ENCODE measurements around the gene ESR1.

The ESR1 gene

GRCh38 chr6:152173321-152173720 lies 365.8 kb downstream of the ESR1 start:
- no peak overlapping the region for H4K91ac ChIP-seq (ENCODE audit: low read depth, low read length, poor library complexity)
- H3K23ac ChIP-seq (ENCODE audit: low read depth, low read length, poor library complexity), result no peak overlapping the region
- no peak overlapping the region for H2BK12ac ChIP-seq (ENCODE audit: low read length)
- H3K9me3 ChIP-seq (replicated peaks in 1 of 2; ENCODE audit: control insufficient read depth in 2 of 2, insufficient read depth in 1 of 2, low read depth in 1 of 2, low read length in 2 of 2), result peaks cover 0 to 5% of the 10 kb centered on the region in 2 donors
- H2BK120ac ChIP-seq (ENCODE audit: low read depth, low read length), result no peak overlapping the region
- no peaks in the 10 kb centered on the region for H3K79me1 ChIP-seq (ENCODE audit: low read depth, low read length)
- no CpG with 5 or more reads among the region's 4 CpGs for WGBS, 2 donors (ENCODE audit: extremely low coverage in 2 of 2, insufficient read length in 2 of 2, insufficient replicate concordance in 1 of 2)
- H3K4me2 ChIP-seq (ENCODE audit: insufficient read depth, low read length, poor library complexity, severe bottlenecking), result no peak overlapping the region
- H3K36me3 ChIP-seq (replicated peaks in 1 of 2; ENCODE audit: control insufficient read depth in 2 of 2, insufficient read depth in 2 of 2, low read length in 2 of 2), result no peaks in the 10 kb centered on the region
- no peak overlapping the region for H3K9ac ChIP-seq (ENCODE audit: low read depth, low read length, poor library complexity)
- no peak overlapping the region for H3K4me3 ChIP-seq (ENCODE audit: low read length in 2 of 2)
- H3K27ac ChIP-seq (replicated peaks; ENCODE audit: low read length), result no peak overlapping the region
- no peak overlapping the region for H3K4ac ChIP-seq (ENCODE audit: low read length)
- no peak overlapping the region for H3K14ac ChIP-seq (ENCODE audit: low read length)
- H2BK5ac ChIP-seq (ENCODE audit: low read length), result no peak overlapping the region
- no peak for DNase-seq (ENCODE audit: low spot score)
- no peaks in the 10 kb centered on the region for H3K27me3 ChIP-seq (ENCODE audit: control insufficient read depth in 3 of 3, insufficient read depth in 3 of 3, low read depth in 1 of 3, low read length in 3 of 3)
- no peak overlapping the region for H2AK5ac ChIP-seq (ENCODE audit: low read depth, low read length)
- H2BK15ac ChIP-seq (ENCODE audit: low read length), result no peak overlapping the region
- H2AFZ ChIP-seq (ENCODE audit: low read length), result no peak overlapping the region
- H4K8ac ChIP-seq (ENCODE audit: low read depth, low read length), result no peak overlapping the region
- H3K18ac ChIP-seq (ENCODE audit: low read length), result no peak overlapping the region
- peaks cover 0 to 1% of the 10 kb centered on the region in 2 donors for H3K4me1 ChIP-seq (ENCODE audit: control insufficient read depth in 2 of 2, insufficient read depth in 1 of 2, low read depth in 1 of 2, low read length in 2 of 2)

- H3K27me3 ChIP-seq (ENCODE audit: control insufficient read depth in 3 of 3, insufficient read depth in 3 of 3, low read depth in 1 of 3, low read length in 3 of 3), result no peaks in the 10 kb centered on the region
- H2BK5ac ChIP-seq (ENCODE audit: low read length), result no peak overlapping the region
- H2BK12ac ChIP-seq (ENCODE audit: low read length), result no peak overlapping the region
- DNase-seq (ENCODE audit: low spot score), result no peak
- no peaks in the 10 kb centered on the region for H3K79me1 ChIP-seq (ENCODE audit: low read depth, low read length)
- no peak overlapping the region for H2AFZ ChIP-seq (ENCODE audit: low read length)
- no peak overlapping the region for H4K8ac ChIP-seq (ENCODE audit: low read depth, low read length)
- H3K4me3 ChIP-seq (ENCODE audit: low read length in 2 of 2), result no peak overlapping the region
- H3K4ac ChIP-seq (ENCODE audit: low read length), result no peak overlapping the region
- H2BK120ac ChIP-seq (ENCODE audit: low read depth, low read length), result no peak overlapping the region
- H3K36me3 ChIP-seq (replicated peaks in 1 of 2; ENCODE audit: control insufficient read depth in 2 of 2, insufficient read depth in 2 of 2, low read length in 2 of 2), result no peaks in the 10 kb centered on the region
- H3K9me3 ChIP-seq (replicated peaks in 1 of 2; ENCODE audit: control insufficient read depth in 2 of 2, insufficient read depth in 1 of 2, low read depth in 1 of 2, low read length in 2 of 2), result peaks cover 0 to 5% of the 10 kb centered on the region in 2 donors
- H3K9ac ChIP-seq (ENCODE audit: low read depth, low read length, poor library complexity), result no peak overlapping the region
- H3K4me1 ChIP-seq (ENCODE audit: control insufficient read depth in 2 of 2, insufficient read depth in 1 of 2, low read depth in 1 of 2, low read length in 2 of 2), result peaks cover 0 to 1% of the 10 kb centered on the region in 2 donors
- H3K14ac ChIP-seq (ENCODE audit: low read length), result no peak overlapping the region
- no peak overlapping the region for H3K27ac ChIP-seq (replicated peaks; ENCODE audit: low read length)
- no peak overlapping the region for H4K91ac ChIP-seq (ENCODE audit: low read depth, low read length, poor library complexity)
- H2AK5ac ChIP-seq (ENCODE audit: low read depth, low read length), result no peak overlapping the region
- H3K18ac ChIP-seq (ENCODE audit: low read length), result no peak overlapping the region
- no peak overlapping the region for H3K23ac ChIP-seq (ENCODE audit: low read depth, low read length, poor library complexity)
- no peak overlapping the region for H3K4me2 ChIP-seq (ENCODE audit: insufficient read depth, low read length, poor library complexity, severe bottlenecking)
- no peak overlapping the region for H2BK15ac ChIP-seq (ENCODE audit: low read length)
- WGBS, 2 donors (ENCODE audit: extremely low coverage in 2 of 2, insufficient read length in 2 of 2, insufficient replicate concordance in 1 of 2), result no CpG with 5 or more reads among the region's 2 CpGs
Measured at GRCh38 chr6:152173957-152174356, 366.5 kb downstream of the ESR1 start.

GRCh38 chr6:152176268-152176667 lies 368.8 kb downstream of the ESR1 start:
- no peak overlapping the region for H3K4ac ChIP-seq (ENCODE audit: low read length)
- H3K4me3 ChIP-seq (ENCODE audit: low read length in 2 of 2), result no peak overlapping the region
- no peak overlapping the region for H2BK120ac ChIP-seq (ENCODE audit: low read depth, low read length)
- H2BK12ac ChIP-seq (ENCODE audit: low read length), result no peak overlapping the region
- no peaks in the 10 kb centered on the region for H3K79me1 ChIP-seq (ENCODE audit: low read depth, low read length)
- no peaks in the 10 kb centered on the region for H3K27me3 ChIP-seq (ENCODE audit: control insufficient read depth in 3 of 3, insufficient read depth in 3 of 3, low read depth in 1 of 3, low read length in 3 of 3)
- no CpG with 5 or more reads among the region's 4 CpGs for WGBS, 2 donors (ENCODE audit: extremely low coverage in 2 of 2, insufficient read length in 2 of 2, insufficient replicate concordance in 1 of 2)
- no peak for DNase-seq (ENCODE audit: low spot score)
- H2AFZ ChIP-seq (ENCODE audit: low read length), result no peak overlapping the region
- H3K4me2 ChIP-seq (ENCODE audit: insufficient read depth, low read length, poor library complexity, severe bottlenecking), result no peak overlapping the region
- H3K36me3 ChIP-seq (replicated peaks in 1 of 2; ENCODE audit: control insufficient read depth in 2 of 2, insufficient read depth in 2 of 2, low read length in 2 of 2), result no peaks in the 10 kb centered on the region
- no peaks in the 10 kb centered on the region for H3K9me3 ChIP-seq (replicated peaks in 1 of 2; ENCODE audit: control insufficient read depth in 2 of 2, insufficient read depth in 1 of 2, low read depth in 1 of 2, low read length in 2 of 2)
- H4K8ac ChIP-seq (ENCODE audit: low read depth, low read length), result no peak overlapping the region
- no peak overlapping the region for H2AK5ac ChIP-seq (ENCODE audit: low read depth, low read length)
- H3K27ac ChIP-seq (replicated peaks; ENCODE audit: low read length), result no peak overlapping the region
- no peak overlapping the region for H3K18ac ChIP-seq (ENCODE audit: low read length)
- H3K9ac ChIP-seq (ENCODE audit: low read depth, low read length, poor library complexity), result no peak overlapping the region
- no peak overlapping the region for H4K91ac ChIP-seq (ENCODE audit: low read depth, low read length, poor library complexity)
- no peak overlapping the region for H3K23ac ChIP-seq (ENCODE audit: low read depth, low read length, poor library complexity)
- no peak overlapping the region for H2BK15ac ChIP-seq (ENCODE audit: low read length)
- peaks cover 0 to 1% of the 10 kb centered on the region in 2 donors for H3K4me1 ChIP-seq (ENCODE audit: control insufficient read depth in 2 of 2, insufficient read depth in 1 of 2, low read depth in 1 of 2, low read length in 2 of 2)
- H2BK5ac ChIP-seq (ENCODE audit: low read length), result no peak overlapping the region
- H3K14ac ChIP-seq (ENCODE audit: low read length), result no peak overlapping the region

All from neuronal stem cell (in vitro differentiated cells).